ENCODE data around the gene PON2.

GRCh38 chr7:95446618-95447017 lies 11.8 kb upstream of the PON2 start:
- TF ChIP-seq CTCF (IDR thresholded peaks at IDR 0.05; ENCODE audit: insufficient read depth, low read length, poor library complexity, severe bottlenecking), result no peak
- TF ChIP-seq EZH2phosphoT487 (conservative IDR thresholded peaks at IDR 0.05; ENCODE audit: low read length), result no peak
